ENCODE data around the gene SMAD2. TPM values are rescaled to one million over a fixed set of nuclear protein-coding genes. Genes with fewer than 3 reads are reported as not detected.

SMAD2 gene
- total and polyA plus RNA-seq, 2 of the 8 experiments (the other 6 are each of a cell fraction or from before 2014, with no cell fraction given) = 28.4 to 124 TPM

DNA sequence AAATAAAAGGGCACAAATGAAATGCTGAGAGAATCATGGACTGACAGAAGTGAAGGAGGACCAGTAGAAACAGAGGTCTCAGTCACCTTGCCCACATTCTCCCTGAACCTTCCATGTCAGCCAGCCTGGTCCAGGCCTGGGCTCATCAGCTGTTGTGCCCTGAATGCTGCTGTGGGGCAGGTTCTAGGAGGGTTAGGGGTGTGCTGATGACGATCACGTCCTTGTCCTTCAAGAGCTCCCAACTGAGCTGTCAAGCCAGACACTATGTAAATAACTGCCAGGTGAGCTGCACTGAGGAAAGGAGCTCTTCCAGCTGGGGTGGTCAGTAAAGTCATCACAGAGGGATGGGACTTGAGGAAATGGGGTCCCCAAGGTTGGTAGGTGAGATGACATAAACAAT is 156.5 kb downstream of the SMAD2 start:
- H4K20me1 ChIP-seq (replicated peaks in 1 of 2; ENCODE audit: control insufficient read depth in 1 of 2, insufficient read depth in 2 of 2, low read length in 2 of 2) = no peaks in the 10 kb centered on the region
- CTCF ChIA-PET (ENCODE audit: partially characterized antibody) = interaction anchor here (0.6 to 4.0 kb wide), 4 partner anchors 47 to 256 kb away, joined by 3 to 28 read pairs (median 6); no protein-coding TSS in a partner anchor
- WGBS, 2 experiments (ENCODE audit: extremely low coverage in 1 of 2, insufficient coverage in 1 of 2, insufficient read length in 1 of 2, insufficient replicate concordance in 2 of 2, low coverage in 1 of 2, low lambda C conversion rate in 2 of 2, missing lambda C conversion rate in 1 of 2) = 89% methylated on average over 2 of the region's 2 CpGs; no CpG with 5 or more reads in 1 of the 2 experiments
- TF ChIP-seq TBP (IDR thresholded peaks at IDR 0.05; ENCODE audit: low read depth, low read length) (no peak), POLR2AphosphoS5 (IDR thresholded peaks at IDR 0.05; ENCODE audit: low read depth, low read length) (no peak), EP300 (IDR thresholded peaks at IDR 0.05; ENCODE audit: borderline replicate concordance in 1 of 2, low read depth in 2 of 2, low read length in 2 of 2) (no peak), JUND (IDR thresholded peaks at IDR 0.05; ENCODE audit: low read length) (no peak), HDAC2 (IDR thresholded peaks at IDR 0.05; ENCODE audit: borderline replicate concordance in 1 of 2, low read depth in 2 of 2, low read length in 2 of 2) (no peak), RBBP5 (IDR thresholded peaks at IDR 0.05; ENCODE audit: borderline replicate concordance, low read depth, low read length) (no peak), SIRT6 (IDR thresholded peaks at IDR 0.05; ENCODE audit: low read length) (no peak), JUN (IDR thresholded peaks at IDR 0.05; ENCODE audit: low read depth, low read length) (no peak), BCL11A (IDR thresholded peaks at IDR 0.05; ENCODE audit: low read depth in 2 of 2, low read length in 2 of 2) (no peak), MAFK (IDR thresholded peaks at IDR 0.05; ENCODE audit: low read depth, low read length) (no peak), ZNF274 (IDR thresholded peaks at IDR 0.05; ENCODE audit: borderline replicate concordance, extremely low read depth, low read length) (no peak), CBX5 (IDR thresholded peaks at IDR 0.05; ENCODE audit: low read depth, low read length) (no peak), BRCA1 (IDR thresholded peaks at IDR 0.05; ENCODE audit: low read depth, low read length) (no peak)
- TF ChIP-seq, protein P1, sequence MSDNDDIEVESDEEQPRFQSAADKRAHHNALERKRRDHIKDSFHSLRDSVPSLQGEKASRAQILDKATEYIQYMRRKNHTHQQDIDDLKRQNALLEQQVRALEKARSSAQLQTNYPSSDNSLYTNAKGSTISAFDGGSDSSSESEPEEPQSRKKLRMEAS (IDR thresholded peaks at IDR 0.05) = no peak

More for the DNA sequence above, 156.5 kb downstream of the SMAD2 start:
- no peak overlapping the region for H2BK20ac ChIP-seq (ENCODE audit: low read length)
- H2BK120ac ChIP-seq (replicated peaks; ENCODE audit: low read depth, low read length) = no peak overlapping the region
- H2AFZ ChIP-seq (ENCODE audit: low read length) = no peak overlapping the region
- H3K36me3 ChIP-seq (ENCODE audit: control insufficient read depth in 2 of 4, insufficient read depth in 4 of 4, low read length in 3 of 4) = no peaks in the 10 kb centered on the region
- no peak overlapping the region for H3K4me2 ChIP-seq (ENCODE audit: insufficient read depth in 1 of 2, low read depth in 2 of 2, low read length in 2 of 2)
- H3K23me2 ChIP-seq (ENCODE audit: low read depth, low read length) = no peaks in the 10 kb centered on the region
- H3K56ac ChIP-seq (replicated peaks; ENCODE audit: insufficient read length, low read depth, low read length) = no peak overlapping the region
- no peaks in the 10 kb centered on the region for H3K79me2 ChIP-seq (ENCODE audit: control insufficient read depth in 1 of 2, insufficient read depth in 2 of 2, low read length in 2 of 2)
- H3K27ac ChIP-seq (ENCODE audit: low read depth, low read length) = no peak overlapping the region
- H4K8ac ChIP-seq (ENCODE audit: extremely low read depth, insufficient read depth, low read length) = no peak overlapping the region
- no peaks in the 10 kb centered on the region for H3K9me3 ChIP-seq (ENCODE audit: insufficient read depth in 2 of 2, low read depth in 1 of 2, low read length in 1 of 2)
- POLR2A ChIA-PET (ENCODE audit: partially characterized antibody) = no interaction called here
- H3K18ac ChIP-seq (ENCODE audit: extremely low read depth, low read length) = no peak overlapping the region
- DNase-seq (ENCODE audit: low read depth in 1 of 2, low spot score in 2 of 2) (no peak), FAIRE-seq (no peak)
- H3K4ac ChIP-seq (replicated peaks; ENCODE audit: insufficient read length, low read depth, low read length) = no peak overlapping the region
- H3K4me3 ChIP-seq (ENCODE audit: extremely low read depth in 1 of 4, insufficient read depth in 2 of 4, low read depth in 3 of 4, low read length in 4 of 4) = no peak overlapping the region
- no peak overlapping the region for H4K91ac ChIP-seq (replicated peaks; ENCODE audit: insufficient read length, low read length)
- H3K14ac ChIP-seq (ENCODE audit: insufficient read length) = no peak overlapping the region
- no peak overlapping the region for H2BK12ac ChIP-seq (ENCODE audit: low read depth, low read length)
- no peak overlapping the region for H2BK5ac ChIP-seq (ENCODE audit: low read depth, low read length)
- peak overlapping the region; percentile 53; the same call in 1 of the 2 replicates for H2BK15ac ChIP-seq (ENCODE audit: low read length)
- no peak overlapping the region for H3K9ac ChIP-seq (replicated peaks in 1 of 4; ENCODE audit: extremely low read depth in 1 of 4, low read depth in 3 of 4, low read length in 3 of 4)
- H2AK5ac ChIP-seq (ENCODE audit: low read depth, low read length) = no peak overlapping the region
- H3K27me3 ChIP-seq (replicated peaks in 1 of 4; ENCODE audit: control insufficient read depth in 3 of 4, extremely low read depth in 1 of 4, insufficient read depth in 3 of 4, low read length in 3 of 4) = no peaks in the 10 kb centered on the region; a peak in 1 of 7 replicates
- H3K4me1 ChIP-seq (replicated peaks in 1 of 4; ENCODE audit: control insufficient read depth in 3 of 4, insufficient read depth in 4 of 4, low read length in 3 of 4) = no peaks in the 10 kb centered on the region
- H3K79me1 ChIP-seq (ENCODE audit: low read depth, low read length) = no peaks in the 10 kb centered on the region
- H3K23ac ChIP-seq (ENCODE audit: insufficient read length) = no peak overlapping the region
- H4K5ac ChIP-seq (ENCODE audit: insufficient read length, low read depth, low read length) = no peak overlapping the region
